ENCODE measurements around the gene TTC13. TPM values are rescaled to one million over a fixed set of nuclear protein-coding genes. Genes with fewer than 3 reads are reported as not detected.
A peak's percentile ranks its signal among the peaks of the same experiment; 100 is the strongest.

TTC13 gene
- total RNA-seq, 2 experiments from 2014 or later, result 13.6 to 16.2 TPM

- ChIA-PET POLR2A (no interaction called here), CTCF (no interaction called here)
- H3K36me3 Mint-ChIP-seq (ENCODE audit: low read depth), result peaks cover 12% of the 10 kb centered on the region
- no peak for DNase-seq
- H3K4me1 Mint-ChIP-seq, result peaks cover 10% of the 10 kb centered on the region
- ATAC-seq, result no peak
- intact Hi-C loops (cut with DNase I, micrococcal nuclease), result no loop called here
- no peak overlapping the region for H3K27ac Mint-ChIP-seq
- H3K27me3 Mint-ChIP-seq, result no peaks in the 10 kb centered on the region
- no peaks in the 10 kb centered on the region for H3K9me3 Mint-ChIP-seq (ENCODE audit: low read depth)
- no peak overlapping the region for H3K4me3 Mint-ChIP-seq
These were observed 37.8 kb downstream of the TTC13 start for GRCh38 chr1:230940848-230941247.

GRCh38 chr1:230939806-230940489 is 38.7 kb downstream of the TTC13 start:
- ATAC-seq (no peak), DNase-seq (no peak)
- CTCF ChIA-PET, result interaction anchor here (1.0 kb wide), 1 partner anchor 57 kb away, joined by 3 read pairs; no protein-coding TSS in a partner anchor
- H3K36me3 Mint-ChIP-seq (ENCODE audit: low read depth), result peaks cover 12% of the 10 kb centered on the region
- no peaks in the 10 kb centered on the region for H3K27me3 Mint-ChIP-seq
- no peak overlapping the region for H3K27ac Mint-ChIP-seq
- intact Hi-C loops (cut with DNase I, micrococcal nuclease), result no loop called here
- H3K4me1 Mint-ChIP-seq, result peaks cover 10% of the 10 kb centered on the region
- POLR2A ChIA-PET, result interaction anchor here (0.6 kb wide), 1 partner anchor 860 kb away, joined by 3 read pairs; no protein-coding TSS in a partner anchor
- H3K9me3 Mint-ChIP-seq (ENCODE audit: low read depth), result no peaks in the 10 kb centered on the region
- H3K4me3 Mint-ChIP-seq, result no peak overlapping the region

GRCh38 chr1:230938924-230939368 is 39.7 kb downstream of the TTC13 start:
- ATAC-seq, result no peak
- Mint-ChIP-seq H3K4me3 (no peak overlapping the region), H3K36me3 (ENCODE audit: low read depth) (peaks cover 9% of the 10 kb centered on the region), H3K27me3 (no peaks in the 10 kb centered on the region), H3K9me3 (ENCODE audit: low read depth) (no peaks in the 10 kb centered on the region), H3K4me1 (peaks cover 10% of the 10 kb centered on the region), H3K27ac (peak overlapping the region; percentile 11)
- CTCF ChIA-PET, result interaction anchor here (1.0 to 1.1 kb wide), 2 partner anchors 22 to 24 kb away, joined by 3 read pairs; no protein-coding TSS in a partner anchor
- no peak for DNase-seq
- POLR2A ChIA-PET, result no interaction called here
- intact Hi-C loops (cut with DNase I, micrococcal nuclease), result no loop called here

- Mint-ChIP-seq H3K27me3 (no peaks in the 10 kb centered on the region), H3K4me1 (peaks cover 10% of the 10 kb centered on the region), H3K36me3 (ENCODE audit: low read depth) (peaks cover 8% of the 10 kb centered on the region), H3K27ac (no peak overlapping the region), H3K4me3 (no peak overlapping the region), H3K9me3 (ENCODE audit: low read depth) (no peaks in the 10 kb centered on the region)
- ChIA-PET CTCF (no interaction called here), POLR2A (no interaction called here)
- DNase-seq (no peak), ATAC-seq (no peak)
- intact Hi-C loops (cut with DNase I, micrococcal nuclease), result no loop called here
These were observed 41.3 kb downstream of the TTC13 start for GRCh38 chr1:230937371-230937770.

GRCh38 chr1:230936475-230936874 is 42.2 kb downstream of the TTC13 start:
- ATAC-seq (no peak), DNase-seq (no peak)
- ChIA-PET POLR2A (no interaction called here), CTCF (no interaction called here)
- Mint-ChIP-seq H3K27ac (peak overlapping the region; percentile 48), H3K27me3 (no peaks in the 10 kb centered on the region), H3K9me3 (ENCODE audit: low read depth) (no peaks in the 10 kb centered on the region), H3K4me1 (peaks cover 8% of the 10 kb centered on the region), H3K4me3 (no peak overlapping the region), H3K36me3 (ENCODE audit: low read depth) (peaks cover 6% of the 10 kb centered on the region)
- intact Hi-C loops (cut with DNase I, micrococcal nuclease), result no loop called here

- H3K36me3 Mint-ChIP-seq (ENCODE audit: low read depth), result peaks cover 9% of the 10 kb centered on the region
- ChIA-PET CTCF (no interaction called here), POLR2A (no interaction called here)
- ATAC-seq, result no peak
- no peak overlapping the region for H3K27ac Mint-ChIP-seq
- H3K4me1 Mint-ChIP-seq, result peaks cover 12% of the 10 kb centered on the region
- DNase-seq, result no peak
- H3K27me3 Mint-ChIP-seq, result no peaks in the 10 kb centered on the region
- intact Hi-C loops (cut with DNase I, micrococcal nuclease), result no loop called here
- H3K4me3 Mint-ChIP-seq, result no peak overlapping the region
- no peaks in the 10 kb centered on the region for H3K9me3 Mint-ChIP-seq (ENCODE audit: low read depth)
These were observed 42.8 kb downstream of the TTC13 start for GRCh38 chr1:230935852-230936251.

- no peaks in the 10 kb centered on the region for H3K27me3 Mint-ChIP-seq
These were observed 47.7 kb downstream of the TTC13 start for GRCh38 chr1:230930986-230931385.

GRCh38 chr1:230926182-230926581 is 52.5 kb downstream of the TTC13 start:
- ChIA-PET CTCF (interaction anchor here (0.6 to 1.2 kb wide), 2 partner anchors 10 to 127 kb away, joined by 3 to 5 read pairs; no protein-coding TSS in a partner anchor), POLR2A (no interaction called here)
- Mint-ChIP-seq H3K27ac (no peak overlapping the region), H3K27me3 (no peaks in the 10 kb centered on the region), H3K36me3 (ENCODE audit: low read depth) (peaks cover 26% of the 10 kb centered on the region), H3K4me3 (no peak overlapping the region), H3K9me3 (ENCODE audit: low read depth) (no peaks in the 10 kb centered on the region), H3K4me1 (peaks cover 3% of the 10 kb centered on the region)
- ATAC-seq (no peak), DNase-seq (no peak)
- intact Hi-C loops (cut with DNase I, micrococcal nuclease), result no loop called here

More at GRCh38 chr1:230930986-230931385, 47.7 kb downstream of the TTC13 start:
- POLR2A ChIA-PET, result no interaction called here
- no peak overlapping the region for H3K4me3 Mint-ChIP-seq
- H3K4me1 Mint-ChIP-seq, result peaks cover 4% of the 10 kb centered on the region
- ATAC-seq (peak; percentile 75), DNase-seq (peak; percentile 29)
- CTCF ChIA-PET, result no interaction called here
- peak overlapping the region; percentile 40 for H3K27ac Mint-ChIP-seq
- intact Hi-C loops (cut with DNase I, micrococcal nuclease), result no loop called here
- H3K9me3 Mint-ChIP-seq (ENCODE audit: low read depth), result no peaks in the 10 kb centered on the region
- H3K36me3 Mint-ChIP-seq (ENCODE audit: low read depth), result peaks cover 11% of the 10 kb centered on the region

GRCh38 chr1:230925608-230926007 is 53.1 kb downstream of the TTC13 start:
- ChIA-PET CTCF (interaction anchor here (0.5 to 1.4 kb wide), 3 partner anchors 110 to 167 kb away, joined by 3 to 4 read pairs (median 3); no protein-coding TSS in a partner anchor), POLR2A (no interaction called here)
- Mint-ChIP-seq H3K27me3 (no peaks in the 10 kb centered on the region), H3K4me3 (no peak overlapping the region), H3K9me3 (ENCODE audit: low read depth) (no peaks in the 10 kb centered on the region), H3K36me3 (ENCODE audit: low read depth) (peaks cover 24% of the 10 kb centered on the region), H3K4me1 (no peaks in the 10 kb centered on the region), H3K27ac (peak overlapping the region; percentile 39)
- DNase-seq (no peak), ATAC-seq (no peak)
- intact Hi-C loops (cut with DNase I, micrococcal nuclease), result no loop called here

- ChIA-PET CTCF (interaction anchor here (1.0 kb wide), 1 partner anchor 53 kb away, joined by 3 read pairs; no protein-coding TSS in a partner anchor), POLR2A (no interaction called here)
- intact Hi-C loops (cut with DNase I, micrococcal nuclease), result no loop called here
- no peak overlapping the region for H3K27ac Mint-ChIP-seq
- no peak for ATAC-seq
- no peaks in the 10 kb centered on the region for H3K9me3 Mint-ChIP-seq (ENCODE audit: low read depth)
- H3K4me1 Mint-ChIP-seq, result no peaks in the 10 kb centered on the region
- H3K4me3 Mint-ChIP-seq, result no peak overlapping the region
- no peaks in the 10 kb centered on the region for H3K27me3 Mint-ChIP-seq
- peaks cover 25% of the 10 kb centered on the region for H3K36me3 Mint-ChIP-seq (ENCODE audit: low read depth)
- no peak for DNase-seq
These were observed 55.5 kb downstream of the TTC13 start for GRCh38 chr1:230923176-230923575.

- Mint-ChIP-seq H3K27ac (peak overlapping the region; percentile 19), H3K4me3 (no peak overlapping the region), H3K9me3 (ENCODE audit: low read depth) (no peaks in the 10 kb centered on the region), H3K27me3 (no peaks in the 10 kb centered on the region), H3K36me3 (ENCODE audit: low read depth) (peaks cover 22% of the 10 kb centered on the region), H3K4me1 (no peaks in the 10 kb centered on the region)
- ChIA-PET CTCF (interaction anchor here (0.7 to 1.0 kb wide), 3 partner anchors 11 to 54 kb away, joined by 3 to 4 read pairs (median 3); no protein-coding TSS in a partner anchor), POLR2A (no interaction called here)
- intact Hi-C loops (cut with DNase I, micrococcal nuclease), result no loop called here
- ATAC-seq, result peak; percentile 49
- no peak for DNase-seq
These were observed 56.0 kb downstream of the TTC13 start for GRCh38 chr1:230922620-230923019.

- H3K4me3 Mint-ChIP-seq, result no peak overlapping the region
- no peaks in the 10 kb centered on the region for H3K27me3 Mint-ChIP-seq
- peaks cover 21% of the 10 kb centered on the region for H3K36me3 Mint-ChIP-seq (ENCODE audit: low read depth)
- POLR2A ChIA-PET, result no interaction called here
- intact Hi-C loops (cut with DNase I, micrococcal nuclease), result loop anchor here (5.0 kb wide), 3 partner anchors 118 to 277 kb away; partner anchors contain the start of gene COG2 (in 1 of the 2)
- no peak overlapping the region for H3K27ac Mint-ChIP-seq
- peaks cover 7% of the 10 kb centered on the region for H3K4me1 Mint-ChIP-seq
- no peak for ATAC-seq
- DNase-seq, result no peak
- H3K9me3 Mint-ChIP-seq (ENCODE audit: low read depth), result no peaks in the 10 kb centered on the region
- CTCF ChIA-PET, result interaction anchor here (0.6 to 3.3 kb wide), 3 partner anchors 173 to 700 kb away, joined by 4 to 14 read pairs (median 5); no protein-coding TSS in a partner anchor
These were observed 59.5 kb downstream of the TTC13 start for GRCh38 chr1:230919207-230919606.

Data from activated CD4-positive, alpha-beta T cell treated with anti-CD3 and anti-CD28 coated beads for 36 hours (primary cell).